Stimulated activated CD4-positive, alpha-beta T cell treated with anti-CD3 and anti-CD28 coated beads, TNF-alpha, amount 100 ng/mL, for 24 hours (primary cell): ENCODE measurements around the gene ISOC1.

Source experiments
- DNase-seq, 3 experiments: peaks; one replicate each; pipeline ENCODE4 v3.0.0-alpha.2; 2020; ENCODE audit warnings: low read depth in 3 of 3

Gene ISOC1

DNA sequence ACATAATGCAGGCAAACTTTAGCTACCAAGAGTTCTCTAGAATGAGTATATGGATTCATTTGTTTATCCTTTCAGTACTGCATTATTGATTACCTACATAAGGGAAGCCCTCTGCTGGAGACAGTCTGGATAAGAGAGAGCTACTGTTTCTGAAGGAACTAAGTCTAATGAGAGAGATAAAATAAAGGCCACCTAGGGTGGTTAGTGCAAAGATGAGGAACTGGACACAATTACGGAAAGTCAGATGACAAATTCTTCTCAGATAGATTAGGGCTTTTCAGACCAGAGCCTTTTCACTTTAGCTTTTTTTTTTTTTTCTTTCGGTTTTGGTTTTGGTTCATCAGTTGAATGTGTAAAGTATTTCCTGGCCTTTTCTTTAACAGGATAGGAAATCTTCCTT is 31.3 kb downstream of the ISOC1 start:
- no peak for DNase-seq

DNA sequence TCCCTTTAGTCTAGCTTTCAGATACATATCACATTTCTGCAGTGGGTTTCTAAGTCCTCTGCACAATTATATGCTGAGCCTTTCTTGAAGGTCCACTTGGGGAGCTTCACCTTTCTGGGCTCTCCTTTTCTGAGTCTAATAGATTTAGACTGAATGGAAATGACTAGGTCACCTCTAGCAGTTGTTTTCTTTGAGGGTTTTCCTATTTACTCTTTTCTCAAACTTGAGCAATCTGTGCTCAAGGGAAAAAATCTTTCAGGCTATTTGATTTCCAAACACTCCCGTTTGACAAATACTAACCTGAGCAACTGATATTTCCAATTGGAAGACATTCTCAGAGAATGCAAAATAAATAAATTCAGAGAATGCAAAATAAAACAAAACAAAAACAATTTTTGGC is 39.0 kb downstream of the ISOC1 start:
- no peak for DNase-seq

GRCh38 chr5:129135633-129136032 is 41.1 kb downstream of the ISOC1 start:
- DNase-seq: no peak

DNA sequence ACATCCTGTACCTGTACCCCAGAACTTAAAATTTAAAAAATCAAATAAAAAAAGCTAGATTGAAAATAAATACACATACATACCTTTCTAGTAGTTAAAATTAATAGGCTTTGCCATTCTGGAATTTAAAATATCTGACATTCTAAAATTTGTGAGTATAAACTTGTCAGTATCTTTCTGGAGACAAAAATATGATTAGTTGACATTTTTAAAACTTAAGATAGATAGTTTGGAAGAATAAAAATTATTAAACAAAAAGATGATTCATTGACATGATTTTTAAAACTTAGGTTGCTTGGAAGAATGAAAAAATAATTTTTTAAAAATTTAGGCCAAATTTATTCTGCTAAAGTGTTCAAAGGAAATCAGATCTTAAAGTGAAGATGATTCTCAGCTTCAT is 43.1 kb downstream of the ISOC1 start:
- no peak for DNase-seq

DNA sequence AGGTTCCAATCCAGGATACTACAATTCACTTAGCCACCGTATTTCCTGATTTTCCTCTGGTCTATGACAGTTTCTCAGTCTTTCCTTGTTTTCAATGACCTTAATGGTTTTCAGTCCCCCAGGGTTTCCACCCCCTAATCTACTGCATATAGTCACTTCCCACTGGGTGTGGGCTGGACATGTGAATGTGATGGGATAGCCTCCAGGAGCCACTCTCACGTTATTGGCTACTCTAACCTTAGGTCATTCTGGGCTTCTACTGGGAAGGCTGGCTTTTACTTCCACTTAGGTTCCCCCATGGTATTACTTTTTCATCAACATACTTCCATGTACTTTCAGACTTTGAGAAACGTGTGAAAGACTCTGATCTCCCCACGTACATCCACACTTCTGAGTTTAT is 46.5 kb downstream of the ISOC1 start:
- DNase-seq: no peak

DNA sequence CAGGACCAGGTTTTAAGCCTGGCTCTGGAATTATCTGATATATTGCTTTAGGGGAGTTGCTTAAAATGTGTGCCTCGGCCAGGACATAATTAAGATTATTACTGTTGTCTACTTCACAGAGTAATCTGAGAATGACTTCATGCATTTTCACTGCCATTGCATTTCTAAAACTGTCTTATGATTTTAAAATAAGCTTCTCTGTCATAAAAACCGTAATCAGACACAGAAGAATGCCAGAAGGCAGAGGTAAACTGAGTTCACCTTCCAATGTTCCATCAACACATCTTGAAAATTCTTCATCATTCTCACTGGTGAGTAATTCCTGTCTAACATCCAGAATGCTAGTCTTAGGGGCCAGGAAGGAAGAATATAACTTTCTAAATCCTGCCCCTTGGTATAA is 47.1 kb downstream of the ISOC1 start:
- no peak for DNase-seq

DNA sequence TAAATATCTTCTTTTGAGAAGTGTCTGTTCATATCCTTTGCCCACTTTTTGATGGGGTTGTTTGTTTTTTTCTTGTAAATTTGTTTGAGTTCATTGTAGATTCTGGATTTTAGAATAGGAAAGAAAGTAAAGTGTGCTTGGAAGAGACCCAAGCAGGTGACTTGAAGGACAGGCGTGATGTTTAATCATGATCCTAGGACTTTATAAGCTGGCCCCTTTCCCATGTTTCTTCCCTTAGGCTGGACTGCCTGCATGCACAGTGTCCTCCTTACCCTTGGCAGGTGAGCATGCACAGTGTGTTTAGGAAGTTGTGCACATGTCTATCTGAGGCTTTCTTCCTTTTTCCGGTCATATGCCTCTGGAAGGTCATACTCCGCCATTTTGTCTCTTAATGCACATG is 61.3 kb downstream of the ISOC1 start:
- no peak for DNase-seq

GRCh38 chr5:129161830-129162229 is 67.3 kb downstream of the ISOC1 start:
- no peak for DNase-seq
